GM18909 (cell line): ENCODE measurements around the gene ZNF717.
"Not testable (repeated sequence)": the region's sequence is repeated elsewhere in the genome, so short reads cannot be mapped to it uniquely, and the experiment has no call there.

Experiments
- ATAC-seq: cut with Tn5 transposase; IDR thresholded peaks from one replicate; pipeline ENCODE4 v1.9.1; 2021; ENCODE audit warnings: mild to moderate bottlenecking; ENCODE audit not compliant: unreplicated experiment, poor library complexity

The ZNF717 gene

GRCh38 chr3:75785081-75785755 is at the start of gene ZNF717:
ZNF717 (minus strand) TSS chr3:75785549; CDS start chr3:75783362, 2,187 bp downstream.
- not testable (repeated sequence) for ATAC-seq

- ATAC-seq = not testable (repeated sequence)
Observed at GRCh38 chr3:75831076-75831475, 45.7 kb upstream of the ZNF717 start.

GRCh38 chr3:75818019-75818418 is 32.7 kb upstream of the ZNF717 start:
- ATAC-seq = not testable (repeated sequence)

- ATAC-seq = not testable (repeated sequence)
Observed at GRCh38 chr3:75816287-75817180, 31.2 kb upstream of the ZNF717 start.

- ATAC-seq = no peak
Observed at GRCh38 chr3:75814797-75815196, 29.4 kb upstream of the ZNF717 start.

- no peak for ATAC-seq
Observed at GRCh38 chr3:75782506-75782905, 2.8 kb downstream of the ZNF717 start.

- ATAC-seq = no peak
Observed at GRCh38 chr3:75781079-75781745, 4.1 kb downstream of the ZNF717 start.

- not testable (repeated sequence) for ATAC-seq
Observed at GRCh38 chr3:75777742-75778141, 7.6 kb downstream of the ZNF717 start.

GRCh38 chr3:75771631-75772030 is 13.7 kb downstream of the ZNF717 start:
- not testable (repeated sequence) for ATAC-seq

DNA sequence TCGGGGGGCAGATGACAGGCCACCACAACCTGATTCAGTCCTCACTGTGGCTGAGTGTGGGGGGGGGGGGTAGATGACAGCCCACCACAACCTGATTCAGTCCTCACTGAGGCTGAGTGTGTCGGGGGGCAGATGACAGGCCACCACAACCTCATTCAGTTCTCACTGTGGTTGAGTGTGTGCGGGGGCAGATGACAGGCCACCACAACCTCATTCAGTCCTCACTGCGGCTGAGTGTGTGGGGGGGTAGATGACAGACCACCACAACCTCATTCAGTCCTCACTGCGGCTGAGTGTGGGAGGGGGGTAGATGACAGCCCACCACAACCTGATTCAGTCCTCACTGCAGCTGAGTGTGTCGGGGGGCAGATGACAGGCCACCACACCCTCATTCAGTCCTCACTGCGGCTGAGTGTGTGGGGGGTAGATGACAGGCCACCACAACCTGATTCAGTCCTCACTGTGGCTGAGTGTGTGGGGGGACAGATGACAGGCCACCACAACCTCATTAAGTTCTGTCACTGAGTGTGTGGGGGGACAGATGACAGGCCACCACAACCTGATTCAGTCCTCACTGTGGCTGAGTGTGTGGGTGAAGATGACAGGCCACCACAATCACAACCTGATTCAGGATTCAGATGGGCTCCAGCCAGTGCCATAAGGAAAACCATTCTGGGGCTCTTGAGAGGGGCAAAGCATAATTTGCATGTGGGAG is 16.9 kb downstream of the ZNF717 start:
- no peak for ATAC-seq

- no peak for ATAC-seq
Observed at GRCh38 chr3:75737831-75738493, 47.4 kb downstream of the ZNF717 start.

GRCh38 chr3:75727985-75728384 is 57.4 kb downstream of the ZNF717 start:
- no peak for ATAC-seq

DNA sequence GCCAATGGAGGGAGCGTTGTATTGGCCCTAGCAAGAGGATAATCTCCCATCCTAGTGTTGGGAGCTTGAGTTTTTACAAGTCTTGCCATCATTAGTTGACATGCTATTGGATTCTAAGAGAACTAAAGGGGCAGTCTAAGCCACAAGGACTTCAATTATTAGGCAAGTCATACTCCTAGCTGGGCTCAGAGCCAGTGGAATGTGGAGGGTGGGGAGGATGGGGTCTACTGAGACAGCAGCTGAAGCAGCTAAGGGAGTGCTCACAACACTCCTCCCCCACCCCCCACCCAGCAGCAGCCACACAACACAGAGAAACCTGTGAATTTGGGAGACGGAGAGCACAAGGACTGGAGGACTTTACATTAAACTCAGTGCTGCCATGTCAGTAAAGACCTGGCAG is 93.3 kb downstream of the ZNF717 start:
- no peak for ATAC-seq

DNA sequence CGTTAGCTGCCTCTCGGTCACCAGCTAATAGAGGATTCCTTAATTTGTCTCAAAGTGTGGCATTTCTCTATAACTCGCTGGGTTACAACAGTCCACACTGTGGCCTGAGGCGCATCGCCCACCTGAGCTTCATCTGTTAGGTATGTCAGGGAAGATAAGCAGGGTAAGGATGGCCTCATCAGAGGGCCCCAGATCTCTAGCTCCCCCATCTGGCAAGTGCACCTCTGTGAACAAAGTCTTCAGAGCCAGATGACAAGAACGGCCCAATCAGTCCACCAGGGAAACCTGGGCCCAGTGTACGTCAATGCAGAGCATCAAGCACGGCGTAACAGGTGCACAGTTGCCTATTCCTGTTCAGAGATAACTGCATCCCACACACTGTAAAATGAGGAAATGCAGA is 98.0 kb downstream of the ZNF717 start:
- no peak for ATAC-seq
